T-helper 22 cell (primary cell): ENCODE measurements around the gene POLD2.
"Not testable (repeated sequence)": the region's sequence is repeated elsewhere in the genome, so short reads cannot be mapped to it uniquely, and the experiment has no call there.

Experiments
- DNase-seq: peaks from one replicate; pipeline ENCODE4 v3.0.0-alpha.2; 2020; ENCODE audit warnings: low read depth

POLD2 gene

DNA sequence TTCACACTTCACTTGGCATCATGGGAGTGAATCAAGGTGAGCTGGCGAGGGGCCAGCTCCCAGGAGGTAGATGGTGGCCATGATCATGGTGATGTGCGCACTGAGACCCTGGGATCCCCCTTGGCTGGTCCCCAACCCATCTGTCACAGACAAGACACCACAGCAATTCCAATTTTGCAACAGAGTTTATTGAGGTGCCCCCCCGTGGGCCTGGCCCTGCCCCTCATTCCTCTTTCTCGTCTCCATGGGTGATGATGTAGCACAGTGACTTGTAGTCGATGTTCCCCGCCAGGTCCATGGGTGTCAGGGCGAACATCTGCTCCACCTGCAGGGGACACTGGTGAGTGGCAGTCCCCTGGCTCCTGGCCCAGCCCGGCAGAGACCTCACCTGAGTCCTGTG lies 15.3 kb upstream of the POLD2 start:
- no peak for DNase-seq

DNA sequence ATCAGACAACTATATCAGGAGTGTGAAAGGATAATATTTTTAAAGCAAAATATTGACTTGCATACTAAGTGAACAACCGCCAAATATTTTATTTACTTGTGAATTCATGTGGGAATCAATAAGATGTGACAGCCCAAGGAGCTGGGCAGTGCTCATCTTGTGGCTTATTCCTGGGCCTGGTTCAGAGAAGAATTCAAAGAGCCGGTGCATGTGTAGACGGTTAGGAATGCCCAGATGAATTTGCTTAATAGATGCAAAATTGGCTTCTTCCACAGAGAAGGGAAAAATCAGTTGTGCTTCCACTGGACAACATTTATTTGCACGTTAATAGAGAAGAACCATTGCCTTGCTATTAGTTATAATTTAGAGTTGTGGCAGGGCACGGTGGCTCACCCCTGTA lies 13.4 kb upstream of the POLD2 start:
- DNase-seq: no peak

- no peak for DNase-seq
These were observed 11.7 kb upstream of the POLD2 start for GRCh38 chr7:44134943-44135628.

GRCh38 chr7:44133295-44133694 lies 9.9 kb upstream of the POLD2 start:
- no peak for DNase-seq

DNA sequence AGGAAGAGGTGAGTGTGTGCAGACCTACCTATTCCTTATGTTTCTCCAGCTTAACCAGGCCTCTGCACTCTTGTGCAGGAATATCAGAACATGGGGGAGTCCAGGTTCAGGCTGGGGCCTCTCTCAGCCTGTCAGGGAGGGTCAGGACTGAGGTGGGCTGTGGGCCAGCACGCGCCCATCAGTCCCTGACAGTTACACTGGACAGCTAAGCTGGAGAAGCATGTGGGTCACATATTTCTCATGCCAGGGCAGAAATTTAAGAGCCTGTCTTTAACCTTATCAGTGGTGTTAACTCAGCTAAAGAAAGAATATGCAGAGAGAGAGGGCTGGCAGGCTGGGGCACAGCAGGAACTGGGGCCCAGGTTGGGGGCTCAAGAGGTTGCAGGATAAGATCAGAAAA lies 8.7 kb upstream of the POLD2 start:
- no peak for DNase-seq

DNA sequence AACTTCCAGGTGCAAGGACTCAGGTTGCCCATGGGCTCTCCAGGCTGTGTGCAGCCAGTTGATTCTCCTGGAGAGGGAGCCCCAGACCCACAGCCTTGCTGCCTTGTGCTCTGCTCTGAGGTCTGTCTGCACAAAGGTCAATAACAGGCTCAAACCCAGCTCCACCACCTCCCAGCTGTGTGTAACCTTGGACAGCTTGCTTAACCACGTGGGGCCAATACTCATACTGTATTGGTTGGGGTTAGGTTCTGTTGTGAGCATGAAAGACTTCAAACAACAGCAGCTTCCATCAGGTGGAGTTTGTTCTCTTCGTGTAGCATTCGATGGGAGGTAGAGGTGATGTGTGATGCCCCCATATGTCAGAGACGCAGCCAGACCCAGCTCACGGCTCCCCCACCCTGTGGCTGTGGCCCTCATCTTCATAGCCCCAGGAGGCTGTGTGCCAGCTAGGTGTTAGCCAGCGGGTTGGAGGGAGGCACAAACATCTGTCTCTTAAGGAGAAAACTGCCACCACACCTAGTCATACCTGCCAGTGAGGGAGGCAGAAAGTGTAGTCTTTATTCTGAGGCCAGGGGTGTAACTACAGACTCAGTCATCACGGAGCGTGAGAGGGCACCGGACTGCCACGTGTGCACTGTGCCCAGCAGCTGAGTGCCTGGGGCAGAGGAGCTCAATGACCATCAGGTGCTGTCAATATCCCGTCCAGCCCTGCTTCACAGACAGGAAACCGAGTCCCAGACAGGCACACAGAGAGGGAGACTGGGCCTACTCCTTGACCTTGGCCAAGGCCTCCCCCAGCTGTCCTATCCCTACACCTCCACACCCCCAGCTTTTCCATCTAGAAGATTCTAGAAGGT lies 8.1 kb upstream of the POLD2 start:
- DNase-seq: no peak

DNA sequence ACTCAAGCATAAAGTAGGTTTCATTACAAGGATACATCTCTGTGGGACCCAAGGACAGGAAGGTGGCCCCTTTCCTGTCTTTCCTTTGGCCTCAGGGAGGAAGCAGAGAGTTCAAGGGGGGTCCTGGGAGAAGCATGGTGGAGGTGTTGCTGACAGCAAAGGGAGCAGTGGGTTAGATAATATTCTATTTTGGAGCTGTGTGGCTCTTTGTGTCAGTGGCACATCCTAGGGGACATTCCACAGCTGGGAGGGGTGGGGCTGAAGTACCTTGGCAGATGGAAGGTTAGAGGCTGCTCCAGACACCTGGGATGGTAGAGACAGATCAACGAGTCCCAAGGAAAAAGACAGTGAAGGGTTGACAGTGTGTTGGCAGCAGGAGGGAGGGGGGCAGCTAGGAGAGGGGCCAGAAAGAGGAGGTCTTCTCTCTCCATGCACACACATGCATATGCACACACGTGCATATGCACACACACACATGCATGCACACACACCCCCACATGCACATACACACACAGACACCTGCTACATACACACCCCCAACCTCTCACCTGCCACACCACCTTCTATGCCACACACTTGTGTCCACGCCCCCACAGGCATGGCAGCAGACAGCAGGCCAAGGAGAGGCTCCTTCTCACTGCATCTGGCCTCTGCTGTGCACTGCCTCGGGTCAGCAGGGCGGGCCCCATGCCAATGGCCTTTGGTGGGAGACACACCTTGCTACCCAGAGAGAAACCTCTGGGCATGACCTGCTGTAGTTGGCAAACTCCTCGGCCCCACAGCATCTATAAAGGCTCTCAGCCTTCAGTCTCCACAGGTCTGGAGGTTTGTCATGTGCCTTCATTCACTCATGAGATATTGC lies 5.6 kb upstream of the POLD2 start:
- DNase-seq: no peak

GRCh38 chr7:44127161-44127560 lies 3.8 kb upstream of the POLD2 start:
- DNase-seq: no peak

DNA sequence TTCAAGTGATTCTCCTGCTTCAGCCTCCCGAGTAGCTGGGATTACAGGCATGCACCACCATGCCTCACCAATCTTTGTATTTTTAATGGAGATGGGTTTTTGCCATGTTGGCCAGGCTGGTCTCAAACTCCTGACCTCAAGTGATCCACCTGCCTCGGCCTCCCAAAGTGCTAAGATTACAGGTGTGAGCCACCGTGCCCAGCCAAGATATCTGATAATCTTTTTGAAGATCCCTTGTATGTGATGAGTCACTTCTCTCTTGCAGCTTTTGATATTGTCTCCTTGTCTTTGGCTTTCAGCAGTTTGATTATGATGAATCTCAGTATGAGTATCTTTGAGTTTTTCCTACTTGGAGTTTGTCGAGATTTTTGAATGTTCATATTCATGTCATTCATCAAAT lies 3.2 kb upstream of the POLD2 start:
- DNase-seq: not testable (repeated sequence)

GRCh38 chr7:44124822-44125202 lies 1.5 kb upstream of the POLD2 start:
- no peak for DNase-seq

- no peak for DNase-seq
These were observed 819 bp downstream of the POLD2 start for GRCh38 chr7:44122529-44122928.

GRCh38 chr7:44121761-44122420 lies 1.5 kb downstream of the POLD2 start:
- DNase-seq: no peak

DNA sequence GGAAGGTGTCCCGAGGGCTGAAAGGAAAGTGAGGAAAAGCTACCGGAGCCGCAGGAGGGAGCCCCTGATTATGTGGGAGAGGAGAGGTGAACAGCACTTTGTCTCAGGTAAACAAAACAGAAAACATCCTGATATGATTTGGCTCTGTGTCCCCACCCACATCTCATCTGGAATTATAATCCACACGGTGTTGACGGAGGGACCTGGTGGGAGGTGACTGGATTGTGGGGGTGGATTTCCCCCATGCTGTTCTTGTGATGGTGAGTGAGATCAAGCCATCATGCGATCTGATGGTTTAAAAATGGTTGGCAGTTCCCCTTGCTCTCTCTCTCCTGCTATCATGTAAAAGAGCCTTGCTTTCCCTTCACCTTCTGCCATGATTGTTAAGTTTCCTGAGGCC lies 3.0 kb downstream of the POLD2 start:
- DNase-seq: no peak

DNA sequence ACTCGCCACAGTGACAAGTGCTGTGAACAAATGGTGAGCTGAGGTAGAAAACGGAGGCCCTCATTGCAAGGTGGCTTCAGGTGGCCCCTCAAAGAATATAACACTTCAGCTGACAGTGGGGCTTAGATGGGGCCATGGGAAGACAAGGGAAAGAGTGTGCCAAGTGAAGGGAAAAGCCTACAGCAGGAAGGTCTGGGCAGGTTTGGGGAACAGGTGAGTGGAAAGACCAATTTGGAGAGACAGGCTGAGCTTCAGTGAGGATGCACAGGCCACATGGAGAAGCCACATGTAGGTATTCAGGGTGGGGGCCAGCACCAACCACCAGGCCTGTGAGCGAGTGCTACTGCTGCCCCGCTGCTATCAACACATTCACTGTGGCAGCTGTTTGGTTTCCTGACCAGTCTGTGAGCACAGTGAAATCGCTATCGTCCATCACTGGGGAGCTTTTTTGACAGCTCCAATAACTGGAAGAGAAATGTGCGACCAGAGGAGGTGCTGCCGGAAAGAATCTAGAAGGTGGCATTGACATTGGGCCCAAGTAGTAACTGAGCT lies 3.4 kb downstream of the POLD2 start:
- no peak for DNase-seq

DNA sequence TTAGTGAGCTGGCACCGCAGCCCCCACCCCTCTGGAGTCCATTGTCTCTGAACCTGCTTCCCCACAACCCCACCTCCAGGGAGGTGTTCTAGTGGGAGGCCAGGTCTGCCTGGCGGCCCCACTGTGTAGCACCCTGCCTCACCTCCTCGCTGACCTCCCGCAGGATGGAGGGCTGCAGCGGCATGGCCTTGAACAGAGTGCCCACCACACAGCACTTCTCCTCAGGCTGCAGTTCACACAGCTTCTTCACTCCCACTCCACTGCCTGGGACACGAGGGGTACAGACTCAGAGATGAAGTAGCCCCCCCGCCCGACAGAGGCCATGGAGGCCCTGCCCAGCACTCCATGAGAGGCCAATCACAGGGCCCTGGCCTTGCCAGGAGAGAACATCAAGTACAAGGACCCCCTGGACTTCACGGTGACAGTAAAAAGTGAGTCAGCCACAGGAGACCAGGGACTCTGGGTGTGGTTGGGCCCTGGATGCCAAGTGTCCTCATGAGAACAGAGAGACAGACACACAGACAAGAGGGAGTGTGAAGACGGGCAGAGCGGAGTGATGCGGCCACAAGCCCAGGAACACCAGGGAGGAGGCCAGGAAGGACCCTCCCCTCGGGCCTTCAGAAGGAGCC lies 5.4 kb downstream of the POLD2 start:
- DNase-seq: no peak

GRCh38 chr7:44116789-44117666 lies 6.3 kb downstream of the POLD2 start:
- no peak for DNase-seq

DNA sequence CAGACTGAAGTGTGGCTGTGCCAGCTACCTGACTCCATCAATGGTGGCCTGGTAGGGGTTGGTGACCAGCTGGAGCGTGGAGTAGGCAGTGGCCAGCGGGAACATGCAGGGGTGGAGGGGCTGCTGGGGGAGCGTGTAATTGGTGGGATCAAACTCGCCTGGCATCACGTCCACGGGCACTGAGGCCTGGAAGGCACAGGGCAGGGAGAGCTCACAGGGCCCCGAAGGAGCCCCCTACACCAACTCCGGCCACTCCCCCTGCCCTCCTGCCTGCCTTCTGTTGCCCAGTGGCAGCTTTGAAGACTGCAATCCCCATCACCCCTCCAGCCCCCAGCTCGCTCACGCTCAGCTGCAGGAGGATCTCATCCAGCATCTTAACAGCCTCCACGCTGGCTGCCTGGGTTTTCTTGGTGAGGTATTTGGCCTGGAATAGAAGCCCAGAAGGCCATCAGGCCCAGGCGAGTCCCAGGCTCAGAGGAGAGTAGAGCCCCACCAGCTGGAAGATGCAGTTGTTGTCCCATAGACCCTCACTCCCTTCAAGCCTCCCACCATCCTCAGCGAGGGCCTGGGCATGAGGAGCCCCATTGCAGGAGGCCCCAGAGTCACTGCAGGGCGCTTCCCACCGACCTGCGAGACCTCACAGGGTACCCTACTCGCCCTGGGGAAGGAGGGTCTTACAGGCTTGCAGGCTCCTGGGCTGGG lies 7.1 kb downstream of the POLD2 start:
- no peak for DNase-seq

- DNase-seq: no peak
These were observed 8.6 kb downstream of the POLD2 start for GRCh38 chr7:44114586-44115310.

DNA sequence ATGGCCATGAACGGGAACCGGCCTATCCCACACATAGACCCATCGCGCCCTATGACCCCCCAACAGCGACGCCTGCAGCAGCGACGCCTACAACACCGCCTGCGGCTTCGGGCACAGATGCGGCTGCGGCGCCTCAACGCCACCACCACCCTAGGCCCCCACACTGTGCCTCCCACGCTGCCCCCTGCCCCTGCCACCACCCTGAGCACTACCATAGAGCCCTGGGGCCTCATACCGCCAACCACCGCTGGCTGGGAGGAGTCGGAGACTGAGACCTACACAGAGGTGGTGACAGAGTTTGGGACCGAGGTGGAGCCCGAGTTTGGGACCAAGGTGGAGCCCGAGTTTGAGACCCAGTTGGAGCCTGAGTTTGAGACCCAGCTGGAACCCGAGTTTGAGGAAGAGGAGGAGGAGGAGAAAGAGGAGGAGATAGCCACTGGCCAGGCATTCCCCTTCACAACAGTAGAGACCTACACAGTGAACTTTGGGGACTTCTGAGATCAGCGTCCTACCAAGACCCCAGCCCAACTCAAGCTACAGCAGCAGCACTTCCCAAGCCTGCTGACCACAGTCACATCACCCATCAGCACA lies 9.5 kb downstream of the POLD2 start:
- no peak for DNase-seq
